ENCODE data around the gene TBX2. TPM values are rescaled to one million over a fixed set of nuclear protein-coding genes. Genes with fewer than 3 reads are reported as not detected.

The TBX2 gene
- total and polyA plus RNA-seq, 2 of the 4 experiments (the other 2 are of a cell fraction): 20.1 to 64.1 TPM

- H3K14ac ChIP-seq (replicated peaks; ENCODE audit: low read depth, low read length): no peak overlapping the region
- peaks cover 83% of the 10 kb centered on the region for H3K27me3 ChIP-seq (ENCODE audit: control insufficient read depth, insufficient read depth, low read length)
- no peak overlapping the region for H3K27ac ChIP-seq (ENCODE audit: insufficient read depth, low read length)
- DNase-seq: no peak
- H3K9me3 ChIP-seq (ENCODE audit: control insufficient read depth, insufficient read depth, low read length): peaks cover 36% of the 10 kb centered on the region; the same call in 1 of the 2 replicates
- H2BK20ac ChIP-seq (ENCODE audit: low read depth, low read length): no peak overlapping the region
- in situ Hi-C loops (cut with MboI; ENCODE audit: low sequenced_read_pairs): no loop called here
- intact Hi-C loops (cut with micrococcal nuclease): no loop called here
- no CpG with 5 or more reads among the region's 17 CpGs for WGBS, 2 experiments (ENCODE audit: extremely low coverage in 2 of 2, insufficient read length in 1 of 2)
- TF ChIP-seq SMC3 (IDR thresholded peaks at IDR 0.05; ENCODE audit: low read depth, low read length) (no peak), CEBPB (IDR thresholded peaks at IDR 0.05; ENCODE audit: low read depth, low read length) (no peak), MAZ (IDR thresholded peaks at IDR 0.05; ENCODE audit: borderline replicate concordance, low read depth, low read length) (no peak), MAFK (IDR thresholded peaks at IDR 0.05; ENCODE audit: low read depth, low read length) (no peak), POLR2A (IDR thresholded peaks at IDR 0.05; ENCODE audit: low read depth, low read length) (no peak), CHD1 (IDR thresholded peaks at IDR 0.05; ENCODE audit: low read depth, low read length) (no peak)
- no peak overlapping the region for H3K18ac ChIP-seq (ENCODE audit: low read depth, low read length)
- H2AFZ ChIP-seq (replicated peaks; ENCODE audit: low read length, poor library complexity): no peak overlapping the region
- H3K9ac ChIP-seq (ENCODE audit: low read depth, low read length): no peak overlapping the region
- no peak overlapping the region for H3K4me3 ChIP-seq (ENCODE audit: insufficient read depth, low read depth, low read length)
- H2BK5ac ChIP-seq (ENCODE audit: low read depth, low read length, poor library complexity, severe bottlenecking): no peak overlapping the region
- no peak overlapping the region for H3K23ac ChIP-seq (ENCODE audit: low read depth, low read length)
- no peaks in the 10 kb centered on the region for H3K79me1 ChIP-seq (ENCODE audit: low read depth in 1 of 2, low read length in 2 of 2)
- H4K91ac ChIP-seq (ENCODE audit: insufficient read depth, low read depth, low read length): no peak overlapping the region
- H3K9me1 ChIP-seq (ENCODE audit: insufficient read depth, low read length): no peaks in the 10 kb centered on the region
- H2AK5ac ChIP-seq (ENCODE audit: low read depth, low read length): no peak overlapping the region
- no peaks in the 10 kb centered on the region for H3K36me3 ChIP-seq (ENCODE audit: control insufficient read depth, insufficient read depth, low read length)
- H2AK9ac ChIP-seq (replicated peaks; ENCODE audit: low read depth, low read length, poor library complexity): no peak overlapping the region
- ChIA-PET CTCF (no interaction called here), POLR2A (ENCODE audit: unreplicated experiment) (no interaction called here)
- dilution Hi-C loops (cut with HindIII; ENCODE audit: low sequenced_read_pairs, unreplicated experiment): no loop called here
- H4K5ac ChIP-seq (ENCODE audit: low read depth, low read length): no peak overlapping the region
- no peak overlapping the region for H3K56ac ChIP-seq (ENCODE audit: extremely low read depth, insufficient read depth, low read length)
- no peaks in the 10 kb centered on the region for H3K4me1 ChIP-seq (ENCODE audit: control insufficient read depth, insufficient read depth, low read length)
- no peak overlapping the region for H2BK120ac ChIP-seq (ENCODE audit: low read depth, low read length)
- H4K20me1 ChIP-seq (ENCODE audit: insufficient read depth, low read length): no peaks in the 10 kb centered on the region
- no peak overlapping the region for H4K8ac ChIP-seq (ENCODE audit: low read depth in 2 of 2, low read length in 2 of 2)
- BruUV-seq (replicated peaks): no TSS peak
- no peak for ATAC-seq (ENCODE audit: low read depth)
- H3K4me2 ChIP-seq (ENCODE audit: low read depth, low read length): no peak overlapping the region
- H3K4ac ChIP-seq (ENCODE audit: low read depth, low read length): no peak overlapping the region
- no peak overlapping the region for H2BK15ac ChIP-seq (ENCODE audit: low read depth, low read length)
Measured at GRCh38 chr17:61453566-61454380, 54.1 kb downstream of the TBX2 start.
